H1 (cell line): ENCODE measurements around the gene TEX22. TPM values are rescaled to one million over a fixed set of nuclear protein-coding genes. Genes with fewer than 3 reads are reported as not detected.

Source experiments
- BACH1 ChIP-seq: IDR thresholded peaks from 2 replicates; pipeline ENCODE4 v1.6.1; 2012; ENCODE audit warnings: low read length, improper control_type of control experiment
- RFX5 ChIP-seq: IDR thresholded peaks from 2 replicates; pipeline ENCODE4 v1.6.1; 2011; ENCODE audit warnings: low read depth, low read length, improper control_type of control experiment, borderline replicate concordance
- SUZ12 ChIP-seq: fragments of 200-600 bp; sonication (generic); IDR thresholded peaks from 2 replicates; pipeline ENCODE4 v1.6.1; 2012; ENCODE audit warnings: mild to moderate bottlenecking, inconsistent platforms, low read length, moderate library complexity, mixed read lengths
- TAF1 ChIP-seq: IDR thresholded peaks from 2 replicates; pipeline ENCODE4 v1.6.1; 2011; ENCODE audit warnings: mild to moderate bottlenecking, low read depth, low read length
- polyA plus RNA-seq, 7 experiments: library from polyadenylated mRNA; depleted of rRNA in 3 of 7; stranded (reverse) in 5 of 7; unstranded in 2 of 7; fragments of >200 nt in 5 of 7; fragments of 200-250 nt in 2 of 7; gene quantifications; 1 replicate in 5 of 7; 2 replicates in 1 of 7; 4 replicates in 1 of 7; pipeline versions ENCODE4 v1.2.1 to v1.2.3, GENCODE V29; 2011 to 2013; ENCODE audit warnings: missing spikeins in 2 of 7, mixed read lengths in 2 of 7
- total RNA-seq: library from RNA; stranded (reverse); fragmentation: NEBNext Ultra II Directional; extraction: Animal tissue kit (Norgen Biotek cat#: 25700); gene quantifications from 2 replicates; pipeline ENCODE4 v1.2.1, GENCODE V29; 2021
- TF ChIP-seq, protein P1 (sequence below): IDR thresholded peaks from 2 replicates; pipeline ENCODE4 v1.6.1; 2012; ENCODE audit warnings: low read length, inconsistent platforms

TEX22 gene
- total and polyA plus RNA-seq, 2 of the 8 experiments (the other 6 are each of a cell fraction or from before 2014, with no cell fraction given), result 0.24 to 0.39 TPM

DNA sequence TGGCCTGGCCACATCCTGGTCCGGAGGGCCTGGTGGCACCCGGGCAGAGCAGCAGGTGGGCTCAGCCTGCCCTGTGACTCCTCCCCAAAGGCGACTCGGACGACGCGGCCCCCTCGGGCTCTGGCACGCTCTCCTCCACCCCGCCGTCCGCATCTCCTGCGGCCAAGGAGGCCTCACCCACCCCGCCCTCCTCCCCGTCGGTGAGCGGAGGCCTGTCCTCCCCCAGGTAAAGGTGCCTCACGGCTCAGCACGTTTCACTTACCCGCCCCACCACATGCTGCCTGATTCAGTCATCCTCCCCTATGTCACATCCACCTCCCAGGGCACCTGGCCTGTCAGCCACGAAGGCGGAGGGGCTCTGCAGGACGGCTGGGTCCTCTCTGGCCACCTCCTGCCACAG is 6.8 kb upstream of the TEX22 start (continued):
- TF ChIP-seq RFX5 (no peak), SUZ12 (no peak), TAF1 (no peak), BACH1 (no peak)
- TF ChIP-seq, protein P1, sequence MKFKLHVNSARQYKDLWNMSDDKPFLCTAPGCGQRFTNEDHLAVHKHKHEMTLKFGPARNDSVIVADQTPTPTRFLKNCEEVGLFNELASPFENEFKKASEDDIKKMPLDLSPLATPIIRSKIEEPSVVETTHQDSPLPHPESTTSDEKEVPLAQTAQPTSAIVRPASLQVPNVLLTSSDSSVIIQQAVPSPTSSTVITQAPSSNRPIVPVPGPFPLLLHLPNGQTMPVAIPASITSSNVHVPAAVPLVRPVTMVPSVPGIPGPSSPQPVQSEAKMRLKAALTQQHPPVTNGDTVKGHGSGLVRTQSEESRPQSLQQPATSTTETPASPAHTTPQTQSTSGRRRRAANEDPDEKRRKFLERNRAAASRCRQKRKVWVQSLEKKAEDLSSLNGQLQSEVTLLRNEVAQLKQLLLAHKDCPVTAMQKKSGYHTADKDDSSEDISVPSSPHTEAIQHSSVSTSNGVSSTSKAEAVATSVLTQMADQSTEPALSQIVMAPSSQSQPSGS, result no peak
